Panc1 (cell line): ENCODE data around the gene OGFOD3. TPM values are rescaled to one million over a fixed set of nuclear protein-coding genes. Genes with fewer than 3 reads are reported as not detected.

Experiments
- ATAC-seq: fragments of 200-7000 bp; cut with Tn5 transposase; 2 replicates; pipeline ENCODE4 v1.9.1; 2020; ENCODE audit warnings: mild to moderate bottlenecking, moderate library complexity
- BruUV-seq: library from RNA; stranded (reverse); fragments of 400-500 nt; replicated peaks from 2 replicates; lab custom pipeline; 2021; lab: Mats Ljungman, UMichigan
- CTCF ChIA-PET: fragments of 300-600 bp; sonication (Branson Sonifier 250); formaldehyde crosslinking; loops from one replicate; lab custom pipeline; 2022; ENCODE audit warnings: antibody characterized with exemption; lab: Charles Lee
- POLR2A ChIA-PET: fragments of 300-600 bp; sonication (Branson Sonifier 250); formaldehyde crosslinking; loops from one replicate; lab custom pipeline; 2022; ENCODE audit warnings: antibody characterized with exemption; lab: Charles Lee
- DNase-seq: peaks from one replicate; pipeline ENCODE4 v3.0.0-alpha.2; 2010; ENCODE audit warnings: low read depth, low spot score
- H3K27ac ChIP-seq: 2 replicates; pipeline ENCODE4 v1.5.1; 2011; ENCODE audit warnings: mild to moderate bottlenecking, low read length, inconsistent platforms
- H3K27me3 ChIP-seq: fragments of 200-500 bp; sonication (Bioruptor generic); 2 replicates; pipeline ENCODE4 v1.6.0; 2014; ENCODE audit warnings: low read length, inconsistent platforms; ENCODE audit not compliant: control insufficient read depth, insufficient read depth
- H3K36me3 ChIP-seq: fragments of 200-500 bp; sonication (Bioruptor generic); 2 replicates; pipeline ENCODE4 v1.5.1; 2014; ENCODE audit warnings: inconsistent platforms, mild to moderate bottlenecking, low read length, moderate library complexity; ENCODE audit not compliant: control insufficient read depth, insufficient read depth
- H3K4me1 ChIP-seq: 2 replicates; pipeline ENCODE4 v1.5.1; 2011; ENCODE audit warnings: inconsistent platforms, mild to moderate bottlenecking, low read length, moderate library complexity; ENCODE audit not compliant: control insufficient read depth, insufficient read depth
- H3K4me3 ChIP-seq, 2 experiments: 2 replicates each; pipeline ENCODE4 v1.5.1; 2011 to 2012; ENCODE audit warnings: low read depth in 2 of 2, low read length in 2 of 2, mild to moderate bottlenecking in 2 of 2, inconsistent platforms in 1 of 2, moderate library complexity in 1 of 2
- H3K9me3 ChIP-seq: fragments of 200-500 bp; sonication (Bioruptor generic); 2 replicates; pipeline ENCODE4 v1.5.1; 2014; ENCODE audit warnings: low read depth, mild to moderate bottlenecking, inconsistent platforms, low read length, moderate library complexity; ENCODE audit not compliant: control insufficient read depth, insufficient read depth
- POLR2AphosphoS5 ChIP-seq: IDR thresholded peaks from 2 replicates; pipeline ENCODE4 v1.6.1; 2012; ENCODE audit warnings: mild to moderate bottlenecking, low read depth, low read length, moderate library complexity
- SIN3A ChIP-seq: IDR thresholded peaks from 2 replicates; pipeline ENCODE4 v1.6.1; 2012; ENCODE audit warnings: low read depth, mild to moderate bottlenecking, low read length, moderate library complexity, borderline replicate concordance; ENCODE audit not compliant: insufficient read depth
- TCF7L2 ChIP-seq: IDR thresholded peaks from 2 replicates; pipeline ENCODE4 v1.6.1; 2011; ENCODE audit warnings: mild to moderate bottlenecking, low read depth, low read length, inconsistent platforms
- in situ Hi-C: cut with HindIII; loops from 2 replicates; pipeline ENCODE4 v1.10.0; 2016; ENCODE audit warnings: low sequenced_read_pairs, low pct_unique_long_range_greater_than_20kb
- intact Hi-C: fragments of 100-400 bp; cut with micrococcal nuclease; formaldehyde crosslinking; loops from one replicate; pipeline ENCODE4 v1.10.0; 2022; ENCODE audit not compliant: unreplicated experiment
- total RNA-seq: library from RNA; stranded (reverse); gene quantifications from one replicate; pipeline ENCODE4 v1.2.1, GENCODE V29; 2021; ENCODE audit not compliant: unreplicated experiment
- TF ChIP-seq, protein P1 (sequence below), 2 experiments: IDR thresholded peaks; 2 replicates each; pipeline ENCODE4 v1.6.1; 2011 to 2012; ENCODE audit warnings: low read depth in 2 of 2, control low read depth in 1 of 2, low read length in 1 of 2, mild to moderate bottlenecking in 1 of 2, moderate library complexity in 1 of 2; ENCODE audit not compliant: insufficient read depth in 1 of 2
- TF ChIP-seq, protein P2 (sequence below): fragments of 450-650 bp; IDR thresholded peaks from 2 replicates; pipeline ENCODE4 v1.5.1; 2017; ENCODE audit warnings: mild to moderate bottlenecking

OGFOD3 gene
- total RNA-seq, 1 experiment from 2014 or later = 53.9 TPM

DNA sequence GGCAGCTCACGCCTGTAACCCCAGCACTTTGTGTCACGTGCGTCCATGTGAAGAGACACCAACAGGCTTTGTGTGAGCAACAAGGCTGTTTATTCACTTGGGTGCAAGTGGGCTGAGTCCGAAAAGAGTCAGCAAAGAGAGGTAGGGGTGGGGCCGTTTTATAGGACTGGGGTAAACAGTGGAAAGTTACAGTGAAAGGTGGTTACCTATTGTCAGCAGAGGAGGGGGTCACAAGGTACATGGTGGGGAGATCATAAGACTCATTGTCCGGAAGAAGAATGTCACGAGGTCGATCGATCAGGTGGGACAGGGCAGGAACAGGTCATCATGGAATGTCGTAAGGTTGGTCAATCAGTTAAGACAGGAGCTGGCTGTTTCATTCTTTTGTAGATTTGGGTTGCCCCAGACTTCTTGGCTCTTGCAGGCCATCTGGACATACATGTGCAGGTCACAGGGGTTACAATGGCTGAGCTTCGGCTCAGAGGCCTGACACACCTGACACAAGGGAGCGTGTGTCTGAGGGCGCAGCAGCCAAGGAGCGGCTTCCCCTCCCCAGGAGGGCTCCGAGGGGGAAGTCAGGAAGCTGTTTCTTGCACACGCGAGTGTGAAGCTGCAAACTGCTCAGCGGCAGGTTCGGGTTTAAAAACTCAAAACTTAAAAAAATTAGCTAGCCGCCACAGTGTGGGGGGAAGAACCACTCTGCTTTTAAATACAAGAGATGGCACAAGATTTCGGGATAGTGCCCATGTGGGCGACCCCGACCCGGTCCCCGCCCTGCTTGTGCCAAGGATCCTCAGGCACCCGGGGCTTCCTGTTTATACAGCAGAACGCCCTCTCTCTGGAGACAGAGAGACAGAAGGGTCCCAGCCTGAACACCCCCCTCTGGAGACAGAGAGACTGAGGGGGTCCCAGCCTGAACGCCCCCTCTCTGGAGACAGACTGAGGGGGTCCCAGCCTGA lies 71.8 kb downstream of the OGFOD3 start:
- Histone ChIP-seq H3K4me1 (peaks cover 43% of the 10 kb centered on the region), H3K9me3 (no peaks in the 10 kb centered on the region), H3K4me3 (no peak overlapping the region), H3K27me3 (no peaks in the 10 kb centered on the region), H3K36me3 (no peaks in the 10 kb centered on the region), H3K27ac (peak overlapping the region; percentile 41)
- ChIA-PET POLR2A (no interaction called here), CTCF (no interaction called here)
- ATAC-seq = no peak
- in situ Hi-C loops (loop anchor here (5.0 to 10.0 kb wide), 2 partner anchors 52 to 71 kb away; partner anchors contain the start of genes HEXD and OGFOD3), intact Hi-C loops (no loop called here)
- BruUV-seq = no TSS peak
- DNase-seq = no peak
- TF ChIP-seq POLR2AphosphoS5 = no peak
- TF ChIP-seq, protein P1, sequence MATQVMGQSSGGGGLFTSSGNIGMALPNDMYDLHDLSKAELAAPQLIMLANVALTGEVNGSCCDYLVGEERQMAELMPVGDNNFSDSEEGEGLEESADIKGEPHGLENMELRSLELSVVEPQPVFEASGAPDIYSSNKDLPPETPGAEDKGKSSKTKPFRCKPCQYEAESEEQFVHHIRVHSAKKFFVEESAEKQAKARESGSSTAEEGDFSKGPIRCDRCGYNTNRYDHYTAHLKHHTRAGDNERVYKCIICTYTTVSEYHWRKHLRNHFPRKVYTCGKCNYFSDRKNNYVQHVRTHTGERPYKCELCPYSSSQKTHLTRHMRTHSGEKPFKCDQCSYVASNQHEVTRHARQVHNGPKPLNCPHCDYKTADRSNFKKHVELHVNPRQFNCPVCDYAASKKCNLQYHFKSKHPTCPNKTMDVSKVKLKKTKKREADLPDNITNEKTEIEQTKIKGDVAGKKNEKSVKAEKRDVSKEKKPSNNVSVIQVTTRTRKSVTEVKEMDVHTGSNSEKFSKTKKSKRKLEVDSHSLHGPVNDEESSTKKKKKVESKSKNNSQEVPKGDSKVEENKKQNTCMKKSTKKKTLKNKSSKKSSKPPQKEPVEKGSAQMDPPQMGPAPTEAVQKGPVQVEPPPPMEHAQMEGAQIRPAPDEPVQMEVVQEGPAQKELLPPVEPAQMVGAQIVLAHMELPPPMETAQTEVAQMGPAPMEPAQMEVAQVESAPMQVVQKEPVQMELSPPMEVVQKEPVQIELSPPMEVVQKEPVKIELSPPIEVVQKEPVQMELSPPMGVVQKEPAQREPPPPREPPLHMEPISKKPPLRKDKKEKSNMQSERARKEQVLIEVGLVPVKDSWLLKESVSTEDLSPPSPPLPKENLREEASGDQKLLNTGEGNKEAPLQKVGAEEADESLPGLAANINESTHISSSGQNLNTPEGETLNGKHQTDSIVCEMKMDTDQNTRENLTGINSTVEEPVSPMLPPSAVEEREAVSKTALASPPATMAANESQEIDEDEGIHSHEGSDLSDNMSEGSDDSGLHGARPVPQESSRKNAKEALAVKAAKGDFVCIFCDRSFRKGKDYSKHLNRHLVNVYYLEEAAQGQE (IDR thresholded peaks at IDR 0.05; ENCODE audit: insufficient read depth in 1 of 2, low read depth in 2 of 2, low read length in 1 of 2) = no peak

DNA sequence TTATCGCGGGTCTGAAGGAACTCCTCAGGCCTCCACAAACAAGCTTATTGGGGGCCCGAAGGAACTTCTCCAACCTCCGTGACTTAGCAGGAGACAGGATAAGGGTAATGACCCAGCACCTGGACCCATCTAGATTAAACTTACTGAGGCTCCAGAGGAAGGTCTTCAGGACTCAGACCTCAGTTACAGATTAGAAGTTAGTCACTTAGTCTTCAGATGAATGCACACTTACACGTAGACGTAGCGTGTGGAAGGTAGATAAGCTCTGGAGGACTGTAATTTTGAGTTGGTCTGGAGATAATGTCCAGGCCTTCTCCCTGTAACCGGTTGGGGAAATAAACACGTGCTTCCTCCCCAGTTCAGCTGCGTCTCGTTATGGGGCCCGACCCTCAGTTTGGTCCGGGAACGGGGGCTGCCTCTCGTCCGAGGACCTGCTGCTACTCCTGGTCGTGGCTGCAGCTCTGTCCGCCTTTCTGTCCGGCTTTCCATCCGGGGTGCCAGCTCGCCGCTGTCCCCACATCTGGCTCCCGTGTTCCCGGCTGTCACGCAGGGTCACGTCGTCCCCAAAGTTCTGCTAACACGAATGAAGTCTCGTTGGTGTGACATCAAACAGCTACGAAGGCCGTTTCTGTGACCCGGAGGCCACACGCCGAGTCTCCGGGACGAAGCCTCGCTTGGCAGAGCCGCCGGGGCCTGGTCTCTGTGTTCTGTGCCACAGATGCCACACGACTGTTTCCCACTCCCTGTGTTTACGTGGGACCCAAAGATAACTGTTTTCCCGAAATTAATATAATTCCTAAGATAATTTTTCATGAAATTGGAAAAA lies 73.0 kb downstream of the OGFOD3 start:
- intact Hi-C loops (no loop called here), in situ Hi-C loops (loop anchor here (5.0 to 10.0 kb wide), 2 partner anchors 51 to 72 kb away; partner anchors contain the start of genes HEXD and OGFOD3)
- TF ChIP-seq TCF7L2 (no peak), POLR2AphosphoS5 (no peak), SIN3A (no peak)
- TF ChIP-seq, protein P1 (IDR thresholded peaks at IDR 0.05; ENCODE audit: insufficient read depth in 1 of 2, low read depth in 2 of 2, low read length in 1 of 2) = no peak
- TF ChIP-seq, protein P2, sequence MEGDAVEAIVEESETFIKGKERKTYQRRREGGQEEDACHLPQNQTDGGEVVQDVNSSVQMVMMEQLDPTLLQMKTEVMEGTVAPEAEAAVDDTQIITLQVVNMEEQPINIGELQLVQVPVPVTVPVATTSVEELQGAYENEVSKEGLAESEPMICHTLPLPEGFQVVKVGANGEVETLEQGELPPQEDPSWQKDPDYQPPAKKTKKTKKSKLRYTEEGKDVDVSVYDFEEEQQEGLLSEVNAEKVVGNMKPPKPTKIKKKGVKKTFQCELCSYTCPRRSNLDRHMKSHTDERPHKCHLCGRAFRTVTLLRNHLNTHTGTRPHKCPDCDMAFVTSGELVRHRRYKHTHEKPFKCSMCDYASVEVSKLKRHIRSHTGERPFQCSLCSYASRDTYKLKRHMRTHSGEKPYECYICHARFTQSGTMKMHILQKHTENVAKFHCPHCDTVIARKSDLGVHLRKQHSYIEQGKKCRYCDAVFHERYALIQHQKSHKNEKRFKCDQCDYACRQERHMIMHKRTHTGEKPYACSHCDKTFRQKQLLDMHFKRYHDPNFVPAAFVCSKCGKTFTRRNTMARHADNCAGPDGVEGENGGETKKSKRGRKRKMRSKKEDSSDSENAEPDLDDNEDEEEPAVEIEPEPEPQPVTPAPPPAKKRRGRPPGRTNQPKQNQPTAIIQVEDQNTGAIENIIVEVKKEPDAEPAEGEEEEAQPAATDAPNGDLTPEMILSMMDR = no peak
- POLR2A ChIA-PET = no interaction called here
- Histone ChIP-seq H3K9me3 (no peaks in the 10 kb centered on the region), H3K36me3 (no peaks in the 10 kb centered on the region), H3K4me1 (peaks cover 43% of the 10 kb centered on the region), H3K27me3 (no peaks in the 10 kb centered on the region), H3K4me3 (no peak overlapping the region), H3K27ac (no peak overlapping the region; the same call in 1 of the 2 replicates)
- DNase-seq = no peak
- no peak for ATAC-seq
- CTCF ChIA-PET = no interaction called here
- BruUV-seq = no TSS peak
